ENCODE measurements around the gene EHMT1.
A peak's percentile ranks its signal among the peaks of the same experiment; 100 is the strongest.

The EHMT1 gene

DNA sequence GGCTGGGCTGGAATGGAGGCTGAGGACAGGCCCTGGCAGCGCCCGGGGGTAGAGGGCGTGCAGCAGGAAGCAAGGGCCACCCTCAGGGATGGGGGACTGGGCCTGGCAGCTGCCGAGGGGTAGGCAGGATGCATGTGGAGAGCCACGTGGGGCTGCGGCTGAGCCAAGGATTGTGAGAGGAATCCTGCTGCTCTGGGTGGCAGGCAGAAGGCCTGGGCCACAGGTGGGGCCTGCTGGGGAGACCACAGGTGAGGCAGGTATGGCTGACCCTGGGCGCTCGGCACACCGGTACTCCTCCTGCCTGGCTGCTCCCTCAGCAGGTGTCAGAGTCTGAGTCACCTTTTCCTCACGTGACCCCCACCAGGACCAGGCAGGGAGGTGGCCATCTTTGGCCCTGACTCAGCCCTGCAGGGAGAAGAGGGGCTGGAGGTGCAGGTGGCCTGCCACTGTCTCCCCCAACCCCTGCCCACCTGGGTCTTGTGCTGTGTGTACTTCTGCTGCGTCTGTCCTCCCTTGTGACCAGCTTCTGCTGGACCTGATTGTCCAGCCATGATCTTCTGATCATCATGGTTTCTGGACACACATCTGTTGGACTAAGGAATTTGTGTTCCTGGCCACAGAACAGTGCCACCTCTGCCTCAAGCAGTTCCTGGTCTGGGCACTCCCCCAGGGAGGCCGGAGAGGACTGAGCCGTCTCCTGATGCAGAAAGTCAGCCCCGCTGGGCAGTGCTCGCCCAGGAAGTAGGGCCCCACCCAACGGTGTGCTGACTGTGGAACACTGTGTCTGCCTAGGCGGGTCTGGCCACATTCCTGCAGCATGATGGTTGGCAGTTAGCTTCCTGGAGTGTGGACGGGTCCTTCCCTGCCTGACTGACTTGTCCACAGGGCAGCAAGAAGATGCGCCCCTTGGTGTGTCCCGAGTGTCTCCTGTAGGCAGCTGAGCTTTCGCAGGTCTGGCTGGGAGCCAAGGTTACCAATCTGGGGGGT is 6.9 kb upstream of the EHMT1 start:
- TF ChIP-seq, protein P1, sequence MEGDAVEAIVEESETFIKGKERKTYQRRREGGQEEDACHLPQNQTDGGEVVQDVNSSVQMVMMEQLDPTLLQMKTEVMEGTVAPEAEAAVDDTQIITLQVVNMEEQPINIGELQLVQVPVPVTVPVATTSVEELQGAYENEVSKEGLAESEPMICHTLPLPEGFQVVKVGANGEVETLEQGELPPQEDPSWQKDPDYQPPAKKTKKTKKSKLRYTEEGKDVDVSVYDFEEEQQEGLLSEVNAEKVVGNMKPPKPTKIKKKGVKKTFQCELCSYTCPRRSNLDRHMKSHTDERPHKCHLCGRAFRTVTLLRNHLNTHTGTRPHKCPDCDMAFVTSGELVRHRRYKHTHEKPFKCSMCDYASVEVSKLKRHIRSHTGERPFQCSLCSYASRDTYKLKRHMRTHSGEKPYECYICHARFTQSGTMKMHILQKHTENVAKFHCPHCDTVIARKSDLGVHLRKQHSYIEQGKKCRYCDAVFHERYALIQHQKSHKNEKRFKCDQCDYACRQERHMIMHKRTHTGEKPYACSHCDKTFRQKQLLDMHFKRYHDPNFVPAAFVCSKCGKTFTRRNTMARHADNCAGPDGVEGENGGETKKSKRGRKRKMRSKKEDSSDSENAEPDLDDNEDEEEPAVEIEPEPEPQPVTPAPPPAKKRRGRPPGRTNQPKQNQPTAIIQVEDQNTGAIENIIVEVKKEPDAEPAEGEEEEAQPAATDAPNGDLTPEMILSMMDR (conservative IDR thresholded peaks at IDR 0.05; ENCODE audit: low read length), result peak; percentile 6; the same call in 1 of the 2 replicates
- no peak overlapping the region for H3K4me3 ChIP-seq (ENCODE audit: low read length)
- peak; percentile 76 for DNase-seq (ENCODE audit: low read depth)

DNA sequence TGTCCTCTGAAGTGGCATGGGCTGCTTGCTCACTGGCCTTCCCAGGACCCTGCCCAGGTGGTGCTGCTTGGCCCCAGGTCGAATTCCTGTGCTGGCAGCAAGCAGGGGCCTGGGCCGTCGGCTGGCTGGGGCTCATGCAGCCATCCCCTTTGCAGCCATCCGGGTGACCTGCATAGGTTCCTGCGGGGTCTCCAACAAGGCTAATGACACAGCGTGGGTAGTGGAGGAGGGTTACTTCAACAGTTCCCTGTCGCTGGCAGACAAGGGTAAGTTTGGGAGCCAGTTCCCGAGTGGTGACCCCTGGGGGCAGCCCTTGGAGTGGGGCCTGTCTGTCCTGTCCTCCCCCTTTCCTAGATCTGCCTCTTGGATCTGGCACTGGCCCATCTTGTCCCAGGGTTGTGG is 6.1 kb upstream of the EHMT1 start:
- TF ChIP-seq, protein P1 (conservative IDR thresholded peaks at IDR 0.05; ENCODE audit: low read length), result no peak
- DNase-seq (ENCODE audit: low read depth), result no peak
- no peak overlapping the region for H3K4me3 ChIP-seq (ENCODE audit: low read length)

DNA sequence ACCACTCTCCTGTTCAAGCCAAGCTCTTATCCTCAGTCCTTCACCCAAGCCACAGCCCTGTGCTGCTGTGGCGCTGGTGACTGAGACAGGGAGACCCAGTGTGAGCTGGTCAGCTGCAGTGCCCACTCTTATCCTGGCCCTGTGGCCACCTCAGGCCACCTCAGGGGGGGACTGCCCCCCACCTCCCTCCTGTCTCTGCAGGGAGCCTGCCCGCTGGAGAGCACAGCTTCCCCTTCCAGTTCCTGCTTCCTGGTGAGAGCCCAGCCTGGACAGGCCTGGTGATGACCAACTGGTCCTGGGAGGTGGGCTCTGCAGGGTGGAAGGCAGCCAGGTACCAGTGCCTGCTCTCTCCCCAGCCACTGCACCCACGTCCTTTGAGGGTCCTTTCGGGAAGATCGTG is 5.5 kb upstream of the EHMT1 start:
- H3K4me3 ChIP-seq (ENCODE audit: low read length), result no peak overlapping the region
- TF ChIP-seq, protein P1 (conservative IDR thresholded peaks at IDR 0.05; ENCODE audit: low read length), result no peak
- no peak for DNase-seq (ENCODE audit: low read depth)

DNA sequence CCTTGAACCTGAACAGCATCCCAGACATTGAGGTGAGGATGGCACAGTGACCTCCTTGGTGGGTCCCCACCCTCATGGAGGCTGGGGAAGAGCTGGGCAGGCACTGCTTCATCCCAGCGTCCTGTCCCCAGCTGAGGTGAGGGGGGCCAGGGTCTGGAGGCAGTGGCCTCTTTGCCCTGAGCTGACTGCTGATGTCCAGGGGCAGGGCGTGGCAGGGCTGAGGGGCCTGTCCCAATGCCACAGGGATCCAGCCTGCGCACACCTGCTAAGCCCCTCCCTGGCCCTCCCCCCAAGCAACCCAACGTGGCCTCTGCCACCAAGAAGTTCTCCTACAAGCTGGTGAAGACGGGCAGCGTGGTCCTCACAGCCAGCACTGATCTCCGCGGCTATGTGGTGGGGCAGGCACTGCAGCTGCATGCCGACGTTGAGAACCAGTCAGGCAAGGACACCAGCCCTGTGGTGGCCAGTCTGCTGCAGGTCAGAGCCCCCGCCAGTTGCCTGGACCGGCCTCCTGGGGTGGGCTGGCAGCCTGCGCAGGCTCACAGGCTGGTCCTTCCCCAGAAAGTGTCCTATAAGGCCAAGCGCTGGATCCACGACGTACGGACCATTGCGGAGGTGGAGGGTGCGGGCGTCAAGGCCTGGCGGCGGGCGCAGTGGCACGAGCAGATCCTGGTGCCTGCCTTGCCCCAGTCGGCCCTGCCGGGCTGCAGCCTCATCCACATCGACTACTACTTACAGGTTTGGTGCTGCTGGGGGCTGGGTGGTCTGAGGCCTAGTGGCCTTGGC is 4.9 kb upstream of the EHMT1 start:
- TF ChIP-seq, protein P1 (conservative IDR thresholded peaks at IDR 0.05; ENCODE audit: low read length), result no peak
- DNase-seq (ENCODE audit: low read depth), result no peak
- no peak overlapping the region for H3K4me3 ChIP-seq (ENCODE audit: low read length)

DNA sequence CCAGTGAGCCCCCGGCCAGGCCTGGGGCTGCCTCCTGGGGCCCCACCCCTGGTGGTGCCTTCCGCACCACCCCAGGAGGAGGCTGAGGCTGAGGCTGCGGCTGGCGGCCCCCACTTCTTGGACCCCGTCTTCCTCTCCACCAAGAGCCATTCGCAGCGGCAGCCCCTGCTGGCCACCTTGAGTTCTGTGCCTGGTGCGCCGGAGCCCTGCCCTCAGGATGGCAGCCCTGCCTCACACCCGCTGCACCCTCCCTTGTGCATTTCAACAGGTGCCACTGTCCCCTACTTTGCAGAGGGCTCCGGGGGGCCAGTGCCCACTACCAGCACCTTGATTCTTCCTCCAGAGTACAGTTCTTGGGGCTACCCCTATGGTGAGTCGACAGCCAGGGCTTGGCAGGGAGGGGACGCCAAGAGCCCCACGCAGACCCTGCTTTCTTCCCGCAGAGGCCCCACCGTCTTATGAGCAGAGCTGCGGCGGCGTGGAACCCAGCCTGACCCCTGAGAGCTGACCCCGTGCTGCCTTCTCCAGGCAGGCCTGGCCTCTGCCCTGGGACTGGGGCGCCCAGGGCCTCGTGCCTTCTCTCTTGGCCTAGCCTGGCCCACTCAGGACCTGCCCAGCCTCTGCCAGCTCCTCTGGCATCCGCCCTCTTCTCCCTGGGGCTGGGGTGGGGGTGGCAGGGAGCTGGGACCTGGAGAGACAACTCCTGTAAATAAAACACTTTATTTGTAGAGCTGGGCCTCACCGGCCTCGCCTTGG is 4.0 kb upstream of the EHMT1 start:
- DNase-seq (ENCODE audit: low read depth), result no peak
- TF ChIP-seq, protein P1 (conservative IDR thresholded peaks at IDR 0.05; ENCODE audit: low read length), result no peak
- no peak overlapping the region for H3K4me3 ChIP-seq (ENCODE audit: low read length)

DNA sequence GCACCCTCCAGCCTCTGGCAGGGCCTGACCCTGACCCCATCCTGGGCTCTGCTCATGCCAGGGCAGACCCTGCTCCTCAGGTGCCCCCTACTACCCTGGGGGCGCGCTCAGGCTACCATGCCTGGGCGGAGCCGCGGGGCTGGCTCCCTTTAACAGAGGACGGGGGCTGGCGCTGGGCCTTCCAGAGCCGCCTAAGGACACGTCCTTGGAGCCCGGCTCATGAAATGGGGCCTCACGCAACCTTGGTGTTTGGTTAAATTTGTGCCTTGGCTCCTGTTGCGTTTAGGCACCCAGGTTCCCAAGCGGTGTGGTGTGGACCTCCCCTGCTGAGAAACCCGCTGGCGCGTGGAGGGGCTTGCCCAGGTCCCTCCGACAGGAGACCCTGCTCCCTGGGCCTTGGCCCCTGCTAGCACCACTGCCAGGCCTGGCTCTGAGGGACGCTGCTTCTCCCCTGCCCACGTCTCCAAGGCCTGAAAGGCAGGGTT is 3.4 kb upstream of the EHMT1 start:
- TF ChIP-seq, protein P1 (conservative IDR thresholded peaks at IDR 0.05; ENCODE audit: low read length), result no peak
- no peak overlapping the region for H3K4me3 ChIP-seq (ENCODE audit: low read length)
- DNase-seq (ENCODE audit: low read depth), result no peak
